GM21515 (cell line): ENCODE results near the gene SMPD4.
"Not testable (repeated sequence)": the region's sequence is repeated elsewhere in the genome, so short reads cannot be mapped to it uniquely, and the experiment has no call there.

Experiments used
- ATAC-seq: cut with Tn5 transposase; IDR thresholded peaks from one replicate; pipeline ENCODE4 v1.9.1; 2021; ENCODE audit not compliant: unreplicated experiment

SMPD4 gene

GRCh38 chr2:130142396-130143265 is 38.8 kb downstream of the SMPD4 start:
- ATAC-seq: not testable (repeated sequence)

GRCh38 chr2:130141645-130142370 is 39.6 kb downstream of the SMPD4 start:
- ATAC-seq: not testable (repeated sequence)

GRCh38 chr2:130141002-130141401 is 40.4 kb downstream of the SMPD4 start:
- not testable (repeated sequence) for ATAC-seq

GRCh38 chr2:130140516-130140915 is 40.9 kb downstream of the SMPD4 start:
- not testable (repeated sequence) for ATAC-seq

GRCh38 chr2:130139331-130140280 is 41.8 kb downstream of the SMPD4 start:
- ATAC-seq: not testable (repeated sequence)

- ATAC-seq: not testable (repeated sequence)
These were observed 42.6 kb downstream of the SMPD4 start for GRCh38 chr2:130138841-130139251.

- ATAC-seq: not testable (repeated sequence)
These were observed 43.1 kb downstream of the SMPD4 start for GRCh38 chr2:130138326-130138725.

GRCh38 chr2:130137118-130137517 is 44.3 kb downstream of the SMPD4 start:
- not testable (repeated sequence) for ATAC-seq

GRCh38 chr2:130136546-130136945 is 44.9 kb downstream of the SMPD4 start:
- ATAC-seq: not testable (repeated sequence)

- no peak for ATAC-seq
These were observed 45.5 kb downstream of the SMPD4 start for GRCh38 chr2:130135692-130136541.

- not testable (repeated sequence) for ATAC-seq
These were observed 52.1 kb downstream of the SMPD4 start, which contains the start of gene POTEF for GRCh38 chr2:130129120-130129829. Gene POTEF, minus strand, starts transcription at chr2:130129222. Its CDS starts 8,707 bp downstream, at chr2:130120515.

GRCh38 chr2:130128464-130128863 is 52.9 kb downstream of the SMPD4 start:
- ATAC-seq: not testable (repeated sequence)

- ATAC-seq: not testable (repeated sequence)
These were observed 53.7 kb downstream of the SMPD4 start for GRCh38 chr2:130127726-130128125.

- not testable (repeated sequence) for ATAC-seq
These were observed 60.5 kb downstream of the SMPD4 start for GRCh38 chr2:130120924-130121323.

GRCh38 chr2:130102597-130103363 is 78.6 kb downstream of the SMPD4 start:
- ATAC-seq: not testable (repeated sequence)
